GM19463 (cell line): ENCODE data around the gene IQGAP2.
"Not testable (repeated sequence)": the region's sequence is repeated elsewhere in the genome, so short reads cannot be mapped to it uniquely, and the experiment has no call there.

Experiments used
- ATAC-seq: cut with Tn5 transposase; IDR thresholded peaks from one replicate; pipeline ENCODE4 v1.9.1; 2021; ENCODE audit warnings: mild to moderate bottlenecking, moderate library complexity; ENCODE audit not compliant: unreplicated experiment

IQGAP2 gene, protein sequence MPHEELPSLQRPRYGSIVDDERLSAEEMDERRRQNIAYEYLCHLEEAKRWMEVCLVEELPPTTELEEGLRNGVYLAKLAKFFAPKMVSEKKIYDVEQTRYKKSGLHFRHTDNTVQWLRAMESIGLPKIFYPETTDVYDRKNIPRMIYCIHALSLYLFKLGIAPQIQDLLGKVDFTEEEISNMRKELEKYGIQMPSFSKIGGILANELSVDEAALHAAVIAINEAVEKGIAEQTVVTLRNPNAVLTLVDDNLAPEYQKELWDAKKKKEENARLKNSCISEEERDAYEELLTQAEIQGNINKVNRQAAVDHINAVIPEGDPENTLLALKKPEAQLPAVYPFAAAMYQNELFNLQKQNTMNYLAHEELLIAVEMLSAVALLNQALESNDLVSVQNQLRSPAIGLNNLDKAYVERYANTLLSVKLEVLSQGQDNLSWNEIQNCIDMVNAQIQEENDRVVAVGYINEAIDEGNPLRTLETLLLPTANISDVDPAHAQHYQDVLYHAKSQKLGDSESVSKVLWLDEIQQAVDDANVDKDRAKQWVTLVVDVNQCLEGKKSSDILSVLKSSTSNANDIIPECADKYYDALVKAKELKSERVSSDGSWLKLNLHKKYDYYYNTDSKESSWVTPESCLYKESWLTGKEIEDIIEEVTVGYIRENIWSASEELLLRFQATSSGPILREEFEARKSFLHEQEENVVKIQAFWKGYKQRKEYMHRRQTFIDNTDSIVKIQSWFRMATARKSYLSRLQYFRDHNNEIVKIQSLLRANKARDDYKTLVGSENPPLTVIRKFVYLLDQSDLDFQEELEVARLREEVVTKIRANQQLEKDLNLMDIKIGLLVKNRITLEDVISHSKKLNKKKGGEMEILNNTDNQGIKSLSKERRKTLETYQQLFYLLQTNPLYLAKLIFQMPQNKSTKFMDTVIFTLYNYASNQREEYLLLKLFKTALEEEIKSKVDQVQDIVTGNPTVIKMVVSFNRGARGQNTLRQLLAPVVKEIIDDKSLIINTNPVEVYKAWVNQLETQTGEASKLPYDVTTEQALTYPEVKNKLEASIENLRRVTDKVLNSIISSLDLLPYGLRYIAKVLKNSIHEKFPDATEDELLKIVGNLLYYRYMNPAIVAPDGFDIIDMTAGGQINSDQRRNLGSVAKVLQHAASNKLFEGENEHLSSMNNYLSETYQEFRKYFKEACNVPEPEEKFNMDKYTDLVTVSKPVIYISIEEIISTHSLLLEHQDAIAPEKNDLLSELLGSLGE (N-terminal part only)

DNA sequence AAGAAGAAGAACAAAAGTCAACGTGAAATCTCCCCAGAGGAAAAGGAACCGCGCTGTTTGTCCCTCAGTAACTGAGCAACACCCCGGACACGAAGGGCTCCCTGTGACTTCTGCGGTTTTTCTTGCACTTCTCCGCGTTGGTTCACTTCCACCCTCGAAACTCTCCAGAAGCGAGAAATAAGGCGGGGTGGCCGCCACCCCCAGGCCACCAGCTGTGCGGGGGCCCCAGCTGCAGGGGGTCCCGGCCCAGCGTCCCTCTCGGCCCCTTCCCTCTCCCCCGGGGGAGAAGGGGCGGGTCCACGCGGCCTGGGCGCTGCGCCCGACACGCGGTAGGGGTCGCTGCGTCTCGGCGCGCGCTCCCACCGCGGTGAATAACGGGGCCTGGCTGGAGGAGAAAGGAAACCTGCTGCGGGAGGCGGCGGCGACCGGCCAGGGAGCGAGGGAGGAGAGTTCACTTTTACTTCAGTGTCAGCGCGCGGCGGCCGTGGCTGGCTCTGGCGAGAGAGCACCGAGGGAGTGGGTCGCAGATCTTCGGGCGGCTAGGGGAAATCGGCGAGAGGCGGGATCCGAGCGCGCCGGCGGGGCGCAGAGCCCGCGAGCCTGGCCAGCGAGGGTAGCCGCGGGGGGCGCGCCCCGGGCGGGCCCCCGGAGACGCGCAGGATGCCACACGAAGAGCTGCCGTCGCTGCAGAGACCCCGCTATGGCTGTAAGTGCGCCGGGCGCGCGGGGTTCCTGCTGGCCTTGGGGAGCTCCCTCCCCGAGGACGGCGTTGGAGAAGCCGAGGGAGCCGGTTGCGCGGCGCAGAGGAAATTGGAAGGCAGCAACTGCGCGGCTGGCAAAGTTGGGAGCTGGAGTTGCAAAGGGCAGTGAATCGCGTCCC lies at the start of gene IQGAP2:
Gene IQGAP2 (plus strand): TSS at position 400 of the 880 bp plus-strand sequence. CDS start 261 bp downstream, at position 661.
- peak; percentile 53 for ATAC-seq

DNA sequence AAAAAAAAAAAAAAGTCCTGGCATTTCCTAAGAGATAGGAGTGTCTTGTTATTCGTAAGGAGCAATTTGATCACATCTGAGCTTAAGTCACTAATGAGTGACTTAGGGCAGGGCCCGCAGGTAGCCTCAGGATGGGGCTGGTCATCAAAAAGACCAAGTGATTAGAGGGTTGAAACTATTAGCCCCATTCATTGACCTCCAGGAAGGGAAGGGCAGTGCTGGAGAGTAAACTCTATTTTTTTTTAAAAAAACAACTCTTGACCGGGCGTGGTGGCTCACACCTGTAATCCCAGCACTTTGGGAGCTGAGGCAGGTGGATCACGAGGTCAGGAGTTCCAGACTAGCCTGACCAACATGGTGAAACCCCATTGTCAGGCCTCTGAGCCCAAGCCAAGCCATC lies 46.2 kb upstream of the IQGAP2 start:
- no peak for ATAC-seq

GRCh38 chr5:76363352-76364225 lies 39.5 kb upstream of the IQGAP2 start:
- no peak for ATAC-seq

DNA sequence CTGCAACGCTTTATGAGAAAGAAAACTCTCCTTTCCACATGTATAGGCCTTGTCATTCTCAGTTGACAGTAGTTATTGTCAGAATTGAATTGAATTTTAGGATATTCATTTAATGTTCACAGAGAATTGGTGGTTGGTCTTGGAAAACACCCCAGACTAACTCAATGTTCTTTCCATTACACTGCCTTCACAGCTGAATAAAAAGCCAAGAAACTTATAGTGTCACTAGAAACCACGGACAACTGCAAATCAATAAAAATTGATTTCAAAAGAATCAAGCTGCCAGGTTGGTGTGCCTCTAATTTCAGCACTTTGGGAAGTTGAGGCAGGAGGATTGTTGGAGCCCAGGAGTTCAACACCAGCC lies 38.9 kb upstream of the IQGAP2 start:
- no peak for ATAC-seq

DNA sequence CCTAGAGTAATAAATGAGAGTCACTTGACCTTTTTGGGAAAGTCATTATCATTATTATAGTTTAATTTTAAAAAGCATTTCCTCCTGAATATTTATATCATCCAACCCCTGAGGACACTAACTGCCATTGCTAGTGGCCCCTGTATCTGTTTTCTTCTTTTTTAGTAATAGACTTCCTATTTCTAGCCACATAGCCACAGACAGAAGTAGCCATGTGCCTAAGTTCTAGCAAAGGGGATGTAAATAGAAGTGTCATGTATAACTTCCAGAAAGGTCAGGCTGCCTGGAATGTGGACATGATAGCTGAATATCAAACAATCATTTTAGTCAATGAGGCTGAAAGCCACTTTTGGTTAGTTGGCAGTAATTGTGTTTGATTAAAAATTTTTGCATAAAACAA lies 37.5 kb upstream of the IQGAP2 start:
- no peak for ATAC-seq

- ATAC-seq = no peak
Observed at GRCh38 chr5:76366596-76366995, 36.5 kb upstream of the IQGAP2 start.

DNA sequence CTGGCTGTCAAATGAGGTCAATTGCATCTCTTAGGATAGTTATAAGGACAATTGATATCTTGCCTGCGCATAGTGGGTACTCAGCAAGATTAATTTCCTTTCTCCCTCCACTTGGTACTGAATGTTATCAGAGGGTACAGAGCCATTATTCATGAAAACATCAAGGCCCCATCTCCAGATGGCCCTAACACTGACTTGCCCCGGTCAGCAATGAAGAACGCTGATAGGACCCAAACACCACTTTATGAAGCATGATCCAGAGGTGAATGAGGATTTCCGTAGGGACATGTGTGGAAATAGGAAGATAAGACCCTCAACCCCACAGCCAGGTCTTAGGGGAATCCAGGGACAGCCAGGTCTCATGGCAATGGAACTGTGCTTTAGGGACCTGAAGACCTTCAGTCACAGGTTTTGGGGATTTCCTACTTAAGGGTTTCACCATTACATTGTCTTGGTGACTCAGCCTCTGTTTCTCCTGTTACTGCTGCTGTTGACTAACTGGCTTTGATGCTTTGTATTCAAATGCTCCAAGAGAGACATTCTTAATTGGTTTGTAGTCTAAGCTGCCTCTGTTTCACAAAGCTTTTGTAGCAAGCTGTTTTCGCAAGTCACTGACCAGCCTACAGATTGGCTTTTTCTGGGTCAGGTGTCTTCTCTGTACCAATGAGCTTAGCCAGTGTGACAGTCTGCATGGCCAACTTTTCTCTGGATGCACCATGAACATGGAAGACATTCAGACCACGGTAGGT lies 35.3 kb upstream of the IQGAP2 start:
- peak; percentile 84 for ATAC-seq

- no peak for ATAC-seq
Observed at GRCh38 chr5:76368941-76369340, 34.1 kb upstream of the IQGAP2 start.

- ATAC-seq = not testable (repeated sequence)
Observed at GRCh38 chr5:76369668-76370067, 33.4 kb upstream of the IQGAP2 start.

GRCh38 chr5:76371960-76372322 lies 31.1 kb upstream of the IQGAP2 start:
- no peak for ATAC-seq

- no peak for ATAC-seq
Observed at GRCh38 chr5:76372323-76373054, 30.6 kb upstream of the IQGAP2 start.

- no peak for ATAC-seq
Observed at GRCh38 chr5:76376148-76376865, 26.8 kb upstream of the IQGAP2 start.

- no peak for ATAC-seq
Observed at GRCh38 chr5:76376866-76377230, 26.2 kb upstream of the IQGAP2 start.

- no peak for ATAC-seq
Observed at GRCh38 chr5:76378355-76378754, 24.7 kb upstream of the IQGAP2 start.

DNA sequence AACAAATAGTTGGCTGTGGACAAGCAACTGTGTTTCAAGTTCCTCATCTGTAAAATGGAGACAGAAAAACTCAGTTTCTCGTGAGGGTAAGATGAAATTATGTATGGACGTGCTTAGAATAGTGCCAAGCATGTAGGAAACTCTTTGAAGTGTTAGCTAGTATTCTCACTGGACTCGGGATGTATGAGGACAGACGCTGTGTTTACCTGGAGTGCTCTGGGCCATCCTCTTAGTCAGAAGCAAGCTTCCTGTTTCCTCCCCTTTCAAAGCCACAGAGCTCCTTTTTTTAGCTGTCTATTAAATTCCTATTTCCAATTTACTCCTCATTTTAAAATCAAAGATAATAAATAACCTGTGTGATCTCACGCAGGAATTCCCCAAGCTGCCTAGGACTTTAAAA lies 23.8 kb upstream of the IQGAP2 start:
- no peak for ATAC-seq

GRCh38 chr5:76379855-76380254 lies 23.2 kb upstream of the IQGAP2 start:
- ATAC-seq = no peak

DNA sequence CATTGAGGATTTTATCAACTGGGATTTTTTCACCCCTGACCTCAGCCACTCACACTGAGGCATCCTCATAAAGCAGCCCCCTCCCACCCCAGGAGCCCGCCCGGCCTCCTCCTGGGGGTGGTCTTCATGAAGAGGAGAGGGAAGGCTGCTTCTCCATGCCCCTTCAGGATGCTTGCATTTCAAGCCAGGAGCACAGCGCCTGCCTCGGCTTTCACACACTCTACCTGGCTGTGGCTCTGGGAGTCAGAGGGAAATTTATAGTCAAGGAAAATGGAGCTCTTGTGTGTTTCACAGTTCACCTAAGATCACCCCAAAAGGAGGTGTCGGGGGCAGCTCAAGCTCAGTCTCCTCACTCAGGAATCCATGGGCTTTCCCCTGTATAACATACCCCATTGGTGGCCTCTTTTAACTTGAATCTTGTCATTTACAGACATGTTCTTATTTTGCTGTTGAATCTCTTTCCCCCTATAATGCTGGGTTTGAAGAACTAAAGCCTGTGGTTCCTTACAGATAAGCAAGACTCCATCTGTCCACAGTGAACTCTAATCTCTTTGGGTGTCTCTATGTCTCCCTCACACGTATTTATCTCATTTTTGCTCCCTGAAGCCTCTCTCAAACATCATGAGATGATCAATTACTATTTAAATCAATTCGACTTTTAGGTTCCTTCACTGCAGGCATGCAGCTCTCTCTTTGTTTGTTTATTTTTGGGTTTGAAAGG lies 22.6 kb upstream of the IQGAP2 start:
- ATAC-seq = no peak
